C4-2B (cell line): ENCODE results near the gene GSK3B.

Experiments
- H3K27ac ChIP-seq: fragments of 450-650 bp; 2 replicates; pipeline ENCODE4 v1.5.1; 2017
- ZFX ChIP-seq: fragments of 450-650 bp; IDR thresholded peaks from 2 replicates; pipeline ENCODE4 v1.6.1; 2017
- TF ChIP-seq, protein P1 (sequence below): fragments of 450-650 bp; conservative IDR thresholded peaks from 2 replicates; pipeline ENCODE4 v1.5.1; 2017; ENCODE audit warnings: mild to moderate bottlenecking

The GSK3B gene

DNA sequence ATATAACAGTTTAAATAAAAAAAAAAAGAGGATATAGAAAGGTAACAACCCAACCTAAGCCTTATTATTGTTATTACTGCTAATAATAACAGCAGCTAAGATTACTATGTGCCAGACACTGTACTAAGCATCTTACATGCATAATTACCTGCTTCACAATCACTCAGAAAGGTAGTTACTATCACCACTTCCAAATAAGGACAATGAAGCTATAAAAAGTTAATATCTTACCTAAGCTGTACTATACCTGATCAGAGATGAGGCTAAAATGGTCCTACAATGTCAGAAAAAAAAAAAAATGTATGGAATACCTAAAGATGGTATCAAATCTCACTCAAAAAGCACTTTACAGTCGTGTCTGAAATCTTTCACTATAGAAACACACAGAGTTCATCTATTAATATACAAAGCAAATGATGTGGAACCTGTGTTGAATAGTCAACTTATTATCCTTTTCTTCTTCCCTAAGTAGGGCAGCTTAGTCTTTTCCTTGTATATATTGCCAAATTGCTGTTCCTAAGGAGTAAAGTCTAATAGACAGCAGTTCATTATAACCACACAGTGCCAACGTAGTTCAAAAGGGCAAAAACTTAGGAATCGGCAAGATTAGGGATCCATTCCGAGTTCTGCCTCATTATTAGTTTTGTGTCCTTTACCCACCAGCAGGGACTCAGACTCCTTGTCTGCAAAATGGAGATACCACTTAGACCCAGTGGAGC lies 23.8 kb downstream of the GSK3B start:
- no peak overlapping the region for H3K27ac ChIP-seq
- no peak for TF ChIP-seq ZFX
- TF ChIP-seq, protein P1, sequence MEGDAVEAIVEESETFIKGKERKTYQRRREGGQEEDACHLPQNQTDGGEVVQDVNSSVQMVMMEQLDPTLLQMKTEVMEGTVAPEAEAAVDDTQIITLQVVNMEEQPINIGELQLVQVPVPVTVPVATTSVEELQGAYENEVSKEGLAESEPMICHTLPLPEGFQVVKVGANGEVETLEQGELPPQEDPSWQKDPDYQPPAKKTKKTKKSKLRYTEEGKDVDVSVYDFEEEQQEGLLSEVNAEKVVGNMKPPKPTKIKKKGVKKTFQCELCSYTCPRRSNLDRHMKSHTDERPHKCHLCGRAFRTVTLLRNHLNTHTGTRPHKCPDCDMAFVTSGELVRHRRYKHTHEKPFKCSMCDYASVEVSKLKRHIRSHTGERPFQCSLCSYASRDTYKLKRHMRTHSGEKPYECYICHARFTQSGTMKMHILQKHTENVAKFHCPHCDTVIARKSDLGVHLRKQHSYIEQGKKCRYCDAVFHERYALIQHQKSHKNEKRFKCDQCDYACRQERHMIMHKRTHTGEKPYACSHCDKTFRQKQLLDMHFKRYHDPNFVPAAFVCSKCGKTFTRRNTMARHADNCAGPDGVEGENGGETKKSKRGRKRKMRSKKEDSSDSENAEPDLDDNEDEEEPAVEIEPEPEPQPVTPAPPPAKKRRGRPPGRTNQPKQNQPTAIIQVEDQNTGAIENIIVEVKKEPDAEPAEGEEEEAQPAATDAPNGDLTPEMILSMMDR: no peak

DNA sequence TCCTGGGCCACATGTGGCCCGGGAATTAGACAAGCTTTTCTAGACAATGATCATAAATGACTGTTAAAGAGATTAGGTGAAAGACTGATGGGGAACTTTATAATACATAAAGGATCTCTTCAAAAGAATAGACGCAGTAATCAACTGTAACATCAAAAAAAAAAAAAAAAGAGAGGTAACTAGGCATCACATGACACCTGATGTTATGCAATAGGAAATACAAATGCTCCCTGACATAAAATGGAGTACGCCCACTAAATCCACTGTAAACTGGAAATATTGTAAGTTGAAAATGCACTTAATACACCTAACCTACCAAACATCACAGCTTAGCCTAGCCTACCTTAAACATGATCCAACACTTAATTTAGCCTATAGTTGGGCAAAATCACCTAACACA lies 27.2 kb downstream of the GSK3B start:
- no peak overlapping the region for H3K27ac ChIP-seq
- TF ChIP-seq ZFX: no peak
- TF ChIP-seq, protein P1: no peak

DNA sequence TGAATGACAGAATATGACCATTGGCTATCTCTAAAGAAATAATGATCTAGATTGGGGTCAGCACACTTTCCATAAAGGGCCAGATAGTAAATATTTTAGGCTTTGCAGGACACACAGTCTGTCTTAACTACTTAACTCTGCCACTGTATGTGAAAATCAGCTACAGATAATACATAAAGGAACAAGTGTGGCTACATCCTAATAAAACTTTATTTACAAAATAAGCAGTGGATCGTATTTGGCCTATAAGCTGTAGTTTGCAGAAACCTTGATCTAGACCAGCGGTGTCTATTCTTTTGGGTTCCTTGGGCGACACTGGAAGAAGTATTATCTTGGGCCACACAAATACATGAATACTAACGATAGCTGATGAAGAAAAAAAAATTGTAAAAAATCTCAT lies 27.6 kb downstream of the GSK3B start:
- H3K27ac ChIP-seq: no peak overlapping the region
- TF ChIP-seq ZFX: no peak
- TF ChIP-seq, protein P1: no peak

DNA sequence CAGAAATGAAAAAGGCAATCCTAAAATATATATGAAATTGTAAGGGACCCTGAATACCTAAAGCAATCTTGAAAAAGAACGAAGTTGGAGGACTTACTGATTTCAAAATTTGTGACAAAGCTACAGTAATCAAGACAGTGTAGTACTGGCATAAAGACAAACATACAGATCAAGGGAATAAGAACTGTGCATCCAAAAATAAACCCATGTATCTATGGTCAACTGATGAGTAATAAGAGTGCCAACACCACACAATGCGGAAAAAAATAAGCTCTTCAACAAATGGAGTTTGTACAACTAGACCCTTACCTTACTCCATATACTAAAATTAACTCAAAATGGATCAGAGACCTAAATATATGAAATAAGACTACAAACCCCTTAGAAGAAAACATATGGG lies 29.6 kb downstream of the GSK3B start:
- no peak overlapping the region for H3K27ac ChIP-seq
- TF ChIP-seq, protein P1: no peak
- no peak for TF ChIP-seq ZFX

DNA sequence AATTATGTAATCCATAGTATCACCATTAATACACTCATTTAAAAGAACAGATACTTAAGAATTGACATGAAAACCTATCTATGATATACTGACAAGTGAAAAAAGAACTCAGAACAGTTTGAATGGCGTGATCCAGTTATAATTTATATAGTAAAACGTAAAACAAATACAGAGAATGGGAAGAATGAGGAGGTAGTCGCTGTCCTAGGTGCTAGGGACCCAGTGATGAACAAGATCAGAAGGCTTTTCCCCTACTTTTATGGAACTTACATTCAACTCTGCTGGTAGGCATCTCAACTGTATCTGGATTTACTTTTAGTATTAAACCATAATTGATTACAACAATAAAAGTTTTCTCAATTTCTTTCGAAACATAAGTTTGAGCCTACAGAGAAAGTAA lies 31.8 kb downstream of the GSK3B start:
- H3K27ac ChIP-seq: no peak overlapping the region
- no peak for TF ChIP-seq ZFX
- TF ChIP-seq, protein P1: no peak

DNA sequence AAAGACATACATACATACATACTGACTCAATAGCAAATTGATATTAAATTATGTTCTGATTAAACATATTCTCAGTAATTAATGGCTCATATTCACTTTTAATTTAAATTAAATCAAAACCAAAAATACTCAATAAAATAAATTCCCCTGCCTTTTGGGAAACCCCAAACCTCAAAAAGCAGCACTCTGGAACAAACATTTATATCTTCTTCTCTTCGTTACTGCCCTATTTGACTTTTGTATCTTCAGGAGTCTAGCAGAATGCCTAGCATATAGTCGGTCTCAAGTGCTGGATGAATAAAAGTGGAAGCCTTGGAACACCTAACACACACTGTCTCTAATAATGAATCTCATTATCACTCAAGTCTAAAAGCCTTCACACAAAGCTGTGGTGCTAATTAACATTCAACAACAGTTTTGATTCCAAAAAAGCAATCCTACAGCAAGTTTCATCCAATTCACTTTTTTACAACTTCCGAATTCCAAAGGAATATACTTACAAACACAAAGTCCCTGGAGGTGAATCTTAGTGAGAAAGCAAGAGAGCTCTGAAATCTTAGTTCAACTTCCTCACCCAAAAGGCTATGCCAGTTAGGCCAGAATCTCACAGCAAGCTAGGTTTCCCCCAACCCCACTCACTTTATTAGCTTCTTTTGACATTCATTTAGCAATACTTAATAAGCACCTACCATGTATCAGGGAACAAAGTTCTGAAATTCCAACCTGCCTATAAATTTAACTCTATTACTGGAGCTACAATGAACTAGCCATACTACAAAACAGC lies 35.0 kb downstream of the GSK3B start:
- TF ChIP-seq, protein P1: no peak
- TF ChIP-seq ZFX: no peak

DNA sequence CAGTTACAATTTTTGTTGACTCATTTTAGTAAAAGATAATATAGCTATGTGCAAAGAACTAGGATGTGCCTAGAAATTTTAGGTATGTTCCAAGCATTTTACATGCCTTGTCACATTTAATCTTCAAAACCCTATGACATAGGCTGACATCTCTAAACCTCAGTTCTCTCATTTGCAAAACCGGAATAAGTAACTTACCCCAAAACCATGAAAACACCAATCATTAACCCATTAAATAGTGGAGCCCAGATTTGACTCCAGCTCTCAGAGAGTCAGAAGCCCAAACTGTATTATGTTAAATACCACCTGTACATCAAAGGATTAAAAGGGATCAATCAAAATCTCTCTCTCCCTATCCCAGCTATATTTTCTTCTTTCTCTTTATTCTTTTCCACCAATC lies 36.6 kb downstream of the GSK3B start:
- no peak overlapping the region for H3K27ac ChIP-seq
- TF ChIP-seq, protein P1: no peak
- no peak for TF ChIP-seq ZFX

More for the DNA sequence above, 35.0 kb downstream of the GSK3B start:
- H3K27ac ChIP-seq: no peak overlapping the region
